ENCODE measurements around the gene BTBD9. TPM values are rescaled to one million over a fixed set of nuclear protein-coding genes. Genes with fewer than 3 reads are reported as not detected.

BTBD9 gene
- total RNA-seq, 1 experiment from 2014 or later: 8.9 TPM

- Histone ChIP-seq H2BK120ac (ENCODE audit: low read depth, low read length, poor library complexity, severe bottlenecking) (no peak overlapping the region), H3K9me3 (ENCODE audit: control insufficient read depth, low read depth, low read length) (no peaks in the 10 kb centered on the region), H2AFZ (ENCODE audit: low read length) (no peak overlapping the region), H3K79me2 (ENCODE audit: insufficient read depth, low read length) (no peaks in the 10 kb centered on the region), H4K20me1 (ENCODE audit: control insufficient read depth, insufficient read depth, insufficient read length) (no peaks in the 10 kb centered on the region), H3K27ac (ENCODE audit: insufficient read length, low read depth, low read length) (no peak overlapping the region), H3K23me2 (ENCODE audit: insufficient read length, low read depth, low read length, poor library complexity, severe bottlenecking) (no peaks in the 10 kb centered on the region), H4K8ac (replicated peaks; ENCODE audit: insufficient read length, low read depth, low read length) (no peak overlapping the region), H3K79me1 (ENCODE audit: insufficient read depth, low read depth, low read length, poor library complexity, severe bottlenecking) (no peaks in the 10 kb centered on the region), H2BK12ac (ENCODE audit: insufficient read length, low read depth, low read length) (no peak overlapping the region), H4K91ac (ENCODE audit: insufficient read length, low read depth, low read length) (no peak overlapping the region), H2BK5ac (ENCODE audit: insufficient read length, low read length) (no peak overlapping the region), H2BK15ac (ENCODE audit: low read depth, low read length) (no peak overlapping the region), H4K5ac (ENCODE audit: insufficient read length, low read depth, low read length) (no peak overlapping the region), H3K14ac (ENCODE audit: insufficient read depth, low read length) (no peak overlapping the region), H3K23ac (ENCODE audit: insufficient read length, low read depth, low read length) (no peak overlapping the region), H3K56ac (ENCODE audit: insufficient read length, low read depth, low read length) (no peak overlapping the region), H2BK20ac (ENCODE audit: low read depth, low read length, poor library complexity, severe bottlenecking) (no peak overlapping the region), H3K9ac (ENCODE audit: extremely low read depth, insufficient read length, low read length) (no peak overlapping the region), H3K4me1 (ENCODE audit: insufficient read depth, low read length) (peaks cover 2% of the 10 kb centered on the region; the same call in 1 of the 2 replicates), H2AK5ac (ENCODE audit: insufficient read length, low read length) (no peak overlapping the region), H3K18ac (ENCODE audit: insufficient read length, low read depth, low read length) (no peak overlapping the region), H3K4ac (ENCODE audit: low read depth, low read length) (no peak overlapping the region), H3K27me3 (ENCODE audit: insufficient read depth, low read length) (no peaks in the 10 kb centered on the region), H3K4me2 (ENCODE audit: insufficient read depth, insufficient read length, low read length) (no peak overlapping the region), H3T11ph (ENCODE audit: low read length) (no peak overlapping the region)
- TF ChIP-seq CTCF (conservative IDR thresholded peaks at IDR 0.05): no peak
- no peak overlapping the region for H3K4me3 Mint-ChIP-seq
- peaks cover 10 to 11% of the 10 kb centered on the region in 2 experiments for H3K4me1 Mint-ChIP-seq
- H3K27me3 Mint-ChIP-seq (ENCODE audit: low read depth): no peaks in the 10 kb centered on the region
- no peak for DNase-seq
- no peaks in the 10 kb centered on the region for H3K9me3 Mint-ChIP-seq
- H3K36me3 Mint-ChIP-seq (ENCODE audit: insufficient read depth in 1 of 3, low read depth in 3 of 3): no peaks in the 10 kb centered on the region
- no peak overlapping the region for H3K27ac Mint-ChIP-seq
These were observed 130.8 kb downstream of the BTBD9 start for GRCh38 chr6:38508894-38509293.

All from H9 (cell line).